Epidermal melanocyte (primary cell): ENCODE results near the gene PEG3.

Source experiments
- DNase-seq: peaks from one replicate; pipeline ENCODE4 v3.0.0; 2011; ENCODE audit warnings: low spot score; ENCODE audit not compliant: insufficient read length

PEG3 gene

DNA sequence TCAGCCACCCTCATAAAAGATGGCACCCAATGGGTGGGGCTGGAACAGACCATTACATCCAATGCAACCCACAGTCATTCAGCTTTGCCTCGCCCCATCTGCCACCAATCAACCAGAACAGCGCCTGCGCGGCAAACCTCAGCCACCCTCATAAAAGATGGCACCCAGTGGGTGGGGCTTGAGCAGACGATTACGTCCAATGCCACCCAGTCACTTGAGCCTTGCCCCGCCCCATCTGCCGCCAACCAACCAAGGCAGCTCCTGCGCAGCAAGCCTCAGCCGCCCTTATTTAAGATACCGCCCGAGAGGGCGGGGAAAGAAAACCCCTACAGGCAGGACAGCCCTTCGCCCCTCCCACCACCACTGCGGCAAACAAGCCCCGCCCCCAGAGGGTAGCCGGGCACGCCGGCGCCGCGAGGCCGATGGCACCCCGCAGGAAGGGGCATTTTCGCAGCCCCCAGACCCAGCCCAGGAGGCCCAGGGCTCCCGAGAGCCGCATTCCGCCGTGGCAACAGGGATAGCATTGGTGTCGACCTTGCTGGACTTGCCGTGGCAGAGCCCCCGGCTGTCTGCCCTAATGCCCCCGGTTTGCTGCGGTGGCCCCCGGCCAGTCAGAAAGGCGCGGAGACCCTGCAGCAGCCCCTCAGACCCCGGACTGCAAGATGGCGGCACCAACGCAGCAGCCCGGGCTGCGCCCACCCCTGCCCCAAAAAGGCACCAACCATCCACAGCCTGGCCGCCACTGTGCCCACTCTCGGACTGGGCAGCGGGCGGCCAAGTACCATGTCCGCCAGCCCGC is 675 bp downstream of the PEG3 start:
- no peak for DNase-seq

DNA sequence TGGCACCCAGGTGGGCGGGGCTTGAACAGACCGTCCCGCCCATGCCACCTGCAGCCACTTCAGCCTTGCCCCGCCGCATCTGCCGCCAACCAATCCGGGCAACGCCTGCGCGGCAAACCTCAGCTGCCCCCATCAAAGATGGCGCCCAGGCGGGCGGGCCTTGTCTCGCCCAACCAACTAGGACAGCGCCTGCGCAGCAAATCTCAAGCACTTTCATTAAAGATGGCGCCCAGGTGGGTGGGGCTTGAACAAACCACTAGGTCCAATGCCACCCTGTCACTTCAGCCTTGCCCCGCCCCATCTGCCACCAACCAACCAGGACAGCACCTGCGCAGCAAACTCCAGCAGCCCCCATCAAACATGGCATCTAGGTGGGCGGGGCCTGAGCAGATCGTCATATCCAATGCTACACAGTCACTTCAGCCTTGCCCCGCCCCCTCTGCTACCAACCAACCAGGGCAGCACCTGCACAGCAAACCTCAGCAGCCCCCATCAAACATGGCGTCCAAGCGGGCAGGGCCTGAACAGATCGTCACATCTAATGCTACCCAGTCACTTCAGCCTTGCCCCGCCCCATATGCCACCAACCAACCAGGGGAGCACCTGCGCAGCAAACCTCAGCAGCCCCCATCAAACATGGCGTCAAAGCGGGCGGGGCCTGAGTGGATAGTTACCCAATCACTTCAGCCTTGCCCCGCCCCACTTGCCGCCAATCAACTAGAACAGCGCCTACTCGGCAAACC is 1.4 kb downstream of the PEG3 start:
- no peak for DNase-seq

DNA sequence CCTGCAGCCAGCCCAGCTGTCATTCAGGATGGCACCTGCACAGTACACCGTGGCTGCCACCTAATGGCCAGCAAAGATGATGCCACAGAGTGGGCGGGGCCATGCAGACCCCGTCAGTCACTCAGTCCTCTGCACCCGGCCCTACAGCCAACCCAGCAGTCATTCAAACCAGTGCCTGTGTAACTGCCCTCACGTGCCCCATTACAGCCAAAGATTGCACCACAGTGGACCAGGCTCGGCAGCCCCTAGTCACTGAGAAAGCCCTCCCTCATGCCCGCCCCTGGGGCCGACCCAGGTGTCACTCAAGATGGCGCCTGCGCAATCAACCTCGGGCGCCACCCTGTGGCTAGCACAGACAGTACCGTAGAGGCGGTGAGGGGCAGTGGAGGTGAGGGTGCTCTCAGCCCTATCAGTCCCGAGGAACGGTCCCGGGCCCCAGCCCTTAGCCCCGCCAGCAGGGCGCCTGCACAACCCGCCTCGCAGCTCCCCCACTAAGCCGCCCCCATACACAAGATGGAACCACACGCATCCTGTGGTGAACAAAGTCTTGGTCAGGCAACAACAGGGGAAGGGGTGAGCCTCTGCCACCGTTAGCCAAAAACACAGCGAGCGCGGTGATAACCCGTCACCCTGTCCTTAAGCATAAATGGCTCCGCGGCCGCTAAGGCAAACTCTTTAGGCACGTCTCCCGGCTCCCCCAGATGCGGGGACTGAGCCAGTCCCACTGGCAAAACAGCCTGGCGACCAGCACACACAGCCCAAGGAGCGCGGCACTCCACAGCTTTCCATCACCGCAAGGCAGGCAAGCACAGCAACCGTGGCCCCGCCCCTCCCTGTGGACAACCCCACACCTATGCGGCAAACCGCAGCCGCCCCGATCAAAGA is 2.3 kb downstream of the PEG3 start:
- DNase-seq: no peak

DNA sequence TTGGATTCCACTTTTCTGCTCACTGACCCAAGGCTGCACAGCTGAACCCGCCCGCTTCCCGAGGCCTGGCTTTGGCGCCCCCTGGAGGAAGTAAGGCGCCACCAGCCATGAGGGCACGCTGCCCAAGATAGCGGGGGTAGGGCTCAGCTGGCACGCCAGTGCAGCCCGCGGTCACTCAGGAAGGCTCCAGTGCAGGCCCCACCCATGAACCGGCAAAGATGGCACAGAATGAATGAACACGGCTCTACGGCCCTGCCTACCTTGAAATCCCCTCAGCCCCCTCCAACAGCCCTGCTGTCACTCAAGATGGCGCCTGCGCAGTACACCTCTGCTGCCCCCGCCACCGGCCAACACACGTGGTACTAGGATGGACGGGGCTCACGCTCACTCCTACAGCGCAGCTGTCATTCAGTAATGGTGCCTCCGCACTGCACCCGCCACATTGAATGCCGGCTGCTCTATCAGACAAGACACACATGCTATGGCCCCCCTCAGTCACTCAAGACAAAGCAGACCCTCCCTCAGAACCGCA is 3.0 kb downstream of the PEG3 start:
- DNase-seq: no peak

DNA sequence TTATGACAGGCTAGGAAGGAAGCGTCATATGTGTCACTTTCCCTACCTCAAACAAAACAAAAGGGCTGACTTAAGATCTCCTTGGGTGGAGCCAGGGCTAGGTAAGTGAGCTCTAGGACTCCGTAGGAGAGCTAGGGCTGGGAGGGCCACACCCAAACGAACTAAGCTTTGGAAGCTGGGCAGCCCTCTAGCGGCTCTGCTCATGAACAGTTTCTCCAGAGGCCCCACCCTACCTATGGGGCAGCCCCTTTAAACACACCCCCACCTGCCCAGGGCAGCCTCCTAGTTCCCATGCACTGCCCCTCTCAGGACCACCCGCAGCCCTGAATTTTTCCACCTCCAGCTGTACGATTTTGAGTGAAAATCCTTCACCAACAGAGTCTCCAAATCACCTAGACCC is 3.5 kb downstream of the PEG3 start:
- no peak for DNase-seq

- no peak for DNase-seq
Observed at GRCh38 chr19:56836059-56836458, 4.5 kb downstream of the PEG3 start.

DNA sequence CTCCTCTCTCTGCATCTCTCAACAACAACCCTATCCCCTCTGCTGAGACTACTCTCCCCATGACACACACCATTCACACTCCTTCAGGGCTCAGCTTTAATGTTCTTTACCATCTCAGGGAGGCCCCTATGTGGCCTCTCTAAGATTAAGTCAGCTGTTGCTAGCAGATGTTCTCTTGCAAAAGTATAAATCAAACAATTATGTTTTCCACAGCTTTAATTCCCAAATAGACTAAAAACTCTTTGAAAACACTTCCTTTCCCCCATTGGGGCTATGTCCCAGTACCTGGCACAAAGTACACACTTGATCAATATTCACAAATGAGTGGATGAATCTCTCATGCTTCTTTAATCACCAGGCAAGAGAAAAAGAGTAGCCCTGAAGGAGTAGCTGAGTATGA is 5.1 kb downstream of the PEG3 start:
- no peak for DNase-seq

- no peak for DNase-seq
Observed at GRCh38 chr19:56834564-56835375, 5.8 kb downstream of the PEG3 start.

GRCh38 chr19:56832352-56832928 is 8.1 kb downstream of the PEG3 start:
- DNase-seq: no peak

GRCh38 chr19:56831255-56831654 is 9.3 kb downstream of the PEG3 start:
- no peak for DNase-seq

GRCh38 chr19:56829596-56829995 is 10.9 kb downstream of the PEG3 start:
- DNase-seq: no peak

- no peak for DNase-seq
Observed at GRCh38 chr19:56827708-56828107, 12.8 kb downstream of the PEG3 start.

GRCh38 chr19:56823956-56824355 is 16.6 kb downstream of the PEG3 start:
- DNase-seq: no peak

- DNase-seq: no peak
Observed at GRCh38 chr19:56823417-56823816, 17.1 kb downstream of the PEG3 start.

- no peak for DNase-seq
Observed at GRCh38 chr19:56822755-56823154, 17.8 kb downstream of the PEG3 start.

DNA sequence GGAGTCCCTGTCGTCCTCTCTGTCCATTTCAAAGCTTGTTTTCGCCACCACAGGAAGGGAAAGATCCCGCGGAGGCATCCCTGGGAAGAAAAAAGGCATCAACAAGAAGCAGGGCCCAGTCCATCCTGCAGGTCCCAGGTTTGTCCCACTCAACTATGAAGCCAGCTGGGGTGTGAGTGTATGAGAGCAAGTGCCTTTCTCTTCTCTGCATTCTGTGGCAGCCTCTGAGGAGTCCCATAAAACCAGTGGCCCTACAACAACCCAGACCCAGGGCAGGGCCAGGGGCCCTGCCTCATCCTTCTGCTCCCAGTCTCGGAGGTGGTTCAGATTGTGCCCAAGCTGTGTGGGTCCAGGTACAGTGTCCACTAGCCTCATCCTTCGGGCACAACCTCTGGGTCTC is 18.9 kb downstream of the PEG3 start:
- no peak for DNase-seq

GRCh38 chr19:56821209-56821608 is 19.3 kb downstream of the PEG3 start:
- DNase-seq: no peak

DNA sequence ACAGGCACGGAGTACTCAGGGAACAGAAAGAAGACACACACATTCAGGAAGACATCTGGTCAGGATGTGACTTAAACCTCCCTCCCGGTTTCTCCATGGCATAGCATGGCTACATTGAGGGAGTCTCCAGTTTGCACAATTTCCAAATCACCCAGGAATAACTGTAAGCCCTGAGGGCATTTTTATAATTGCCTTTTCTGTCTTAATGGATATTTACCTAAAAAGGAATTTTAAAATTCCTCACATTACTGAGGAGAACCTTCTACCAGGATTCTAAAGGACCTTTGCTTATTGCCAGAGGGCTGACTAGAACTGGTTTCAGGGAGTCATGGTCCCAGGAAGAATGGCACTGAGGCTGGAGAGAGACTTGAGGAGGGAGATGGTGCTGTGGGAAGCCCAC is 21.4 kb downstream of the PEG3 start:
- no peak for DNase-seq

- no peak for DNase-seq
Observed at GRCh38 chr19:56814656-56815055, 25.9 kb downstream of the PEG3 start.

GRCh38 chr19:56813531-56813930 is 27.0 kb downstream of the PEG3 start:
- no peak for DNase-seq
